WTC11 (cell line): ENCODE results near the gene MIGA2. TPM values are rescaled to one million over a fixed set of nuclear protein-coding genes. Genes with fewer than 3 reads are reported as not detected.

Experiments
- ATAC-seq: fragments of 200-7000 bp; cut with Tn5 transposase; 2 replicates; pipeline ENCODE4 v1.10.0; 2021; ENCODE audit warnings: mild to moderate bottlenecking, moderate library complexity
- CTCF ChIA-PET: fragments of 300-600 bp; sonication (Branson Sonifier 250); formaldehyde crosslinking; loops from one replicate; lab custom pipeline; 2021; ENCODE audit warnings: antibody characterized with exemption; lab: Charles Lee
- POLR2A ChIA-PET: fragments of 350-600 bp; sonication (Branson Sonifier 250); formaldehyde crosslinking; loops from one replicate; lab custom pipeline; 2021; ENCODE audit warnings: antibody characterized with exemption; lab: Charles Lee
- DNase-seq: peaks from one replicate; pipeline ENCODE4 v3.0.0; 2021; ENCODE audit warnings: low spot score
- H3K27ac Mint-ChIP-seq: 2 replicates; pipeline ENCODE4 v1.8.0; 2021; ENCODE audit warnings: mixed read lengths
- H3K27me3 Mint-ChIP-seq: 2 replicates; pipeline ENCODE4 v1.8.0; 2021; ENCODE audit warnings: low read depth, mild to moderate bottlenecking, moderate library complexity, mixed read lengths
- H3K36me3 Mint-ChIP-seq: 2 replicates; pipeline ENCODE4 v1.8.0; 2021; ENCODE audit warnings: mixed read lengths
- H3K4me1 Mint-ChIP-seq: 2 replicates; pipeline ENCODE4 v1.8.0; 2022; ENCODE audit warnings: mixed read lengths
- H3K4me3 Mint-ChIP-seq: 2 replicates; pipeline ENCODE4 v1.8.0; 2021; ENCODE audit warnings: mild to moderate bottlenecking, moderate library complexity, mixed read lengths
- H3K9me3 Mint-ChIP-seq: 2 replicates; pipeline ENCODE4 v1.8.0; 2021; ENCODE audit warnings: mixed read lengths
- CBFB ChIP-seq: sonication (generic); formaldehyde crosslinking; IDR thresholded peaks from 2 replicates; pipeline ENCODE4 v1.8.1; 2022; ENCODE audit warnings: mild to moderate bottlenecking, low read depth, missing genetic modification reagents
- E2F4 ChIP-seq: sonication (generic); formaldehyde crosslinking; IDR thresholded peaks from 2 replicates; pipeline ENCODE4 v1.8.1; 2022; ENCODE audit warnings: low read depth, mild to moderate bottlenecking, moderate library complexity, missing genetic modification reagents, borderline replicate concordance
- FOXJ3 ChIP-seq: sonication (generic); formaldehyde crosslinking; IDR thresholded peaks from 2 replicates; pipeline ENCODE4 v1.9.0; 2021; ENCODE audit warnings: missing genetic modification reagents, mild to moderate bottlenecking, borderline replicate concordance
- FOXP1 ChIP-seq: sonication (generic); formaldehyde crosslinking; IDR thresholded peaks from 2 replicates; pipeline ENCODE4 v1.8.0; 2022; ENCODE audit warnings: missing genetic modification reagents, mild to moderate bottlenecking, moderate library complexity, borderline replicate concordance
- HMGA2 ChIP-seq: fragments of 250-450 bp; sonication (Bioruptor Pico); IDR thresholded peaks from 2 replicates; pipeline ENCODE4 v1.4.0; 2021; ENCODE audit warnings: mild to moderate bottlenecking, moderate library complexity
- NR2C2 ChIP-seq: sonication (generic); formaldehyde crosslinking; IDR thresholded peaks from 2 replicates; pipeline ENCODE4 v1.8.0; 2022; ENCODE audit warnings: mild to moderate bottlenecking, missing genetic modification reagents
- RORB ChIP-seq: fragments of 250-450 bp; sonication (Bioruptor Pico); IDR thresholded peaks from 2 replicates; pipeline ENCODE4 v1.9.0; 2021; ENCODE audit warnings: mild to moderate bottlenecking
- STAT6 ChIP-seq: sonication (generic); formaldehyde crosslinking; conservative IDR thresholded peaks from 2 replicates; pipeline ENCODE4 v1.8.1; 2023; ENCODE audit warnings: mild to moderate bottlenecking, low read depth, missing genetic modification reagents, moderate library complexity
- TEAD1 ChIP-seq: sonication (generic); formaldehyde crosslinking; IDR thresholded peaks from 2 replicates; pipeline ENCODE4 v1.8.0; 2022; ENCODE audit warnings: mild to moderate bottlenecking, missing genetic modification reagents
- ZBTB43 ChIP-seq: sonication (generic); formaldehyde crosslinking; IDR thresholded peaks from 2 replicates; pipeline ENCODE4 v1.8.1; 2023; ENCODE audit warnings: mild to moderate bottlenecking, missing genetic modification reagents
- total RNA-seq: library from RNA; stranded (reverse); gene quantifications from 3 replicates; pipeline ENCODE4 v1.2.3, GENCODE V29; 2021
- TF ChIP-seq, protein P1 (sequence below): sonication (generic); formaldehyde crosslinking; IDR thresholded peaks from 2 replicates; pipeline ENCODE4 v1.8.0; 2022; ENCODE audit warnings: mild to moderate bottlenecking, missing genetic modification reagents
- TF ChIP-seq, protein P2 (sequence below): sonication (generic); formaldehyde crosslinking; IDR thresholded peaks from 2 replicates; pipeline ENCODE4 v1.8.0; 2023; ENCODE audit warnings: mild to moderate bottlenecking, missing genetic modification reagents
- TF ChIP-seq, protein P3 (sequence below): fragments of 250-450 bp; sonication (Bioruptor Pico); IDR thresholded peaks from 2 replicates; pipeline ENCODE4 v2.1.2; 2022; ENCODE audit warnings: mild to moderate bottlenecking, moderate library complexity
- TF ChIP-seq, protein P4 (sequence below): fragments of 200-600 bp; IDR thresholded peaks from 2 replicates; pipeline ENCODE4 v1.8.0; 2022; ENCODE audit warnings: antibody characterized with exemption
- TF ChIP-seq, protein P5 (sequence below): sonication (generic); formaldehyde crosslinking; IDR thresholded peaks from 2 replicates; pipeline ENCODE4 v1.8.1; 2023; ENCODE audit warnings: mild to moderate bottlenecking, missing genetic modification reagents, borderline replicate concordance

MIGA2 gene
- total RNA-seq, 1 experiment from 2014 or later, result 61.7 TPM

GRCh38 chr9:128987805-128988204, 48.6 kb upstream of the MIGA2 start (continued):
- TF ChIP-seq, protein P1, sequence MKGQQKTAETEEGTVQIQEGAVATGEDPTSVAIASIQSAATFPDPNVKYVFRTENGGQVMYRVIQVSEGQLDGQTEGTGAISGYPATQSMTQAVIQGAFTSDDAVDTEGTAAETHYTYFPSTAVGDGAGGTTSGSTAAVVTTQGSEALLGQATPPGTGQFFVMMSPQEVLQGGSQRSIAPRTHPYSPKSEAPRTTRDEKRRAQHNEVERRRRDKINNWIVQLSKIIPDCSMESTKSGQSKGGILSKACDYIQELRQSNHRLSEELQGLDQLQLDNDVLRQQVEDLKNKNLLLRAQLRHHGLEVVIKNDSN, result no peak

DNA sequence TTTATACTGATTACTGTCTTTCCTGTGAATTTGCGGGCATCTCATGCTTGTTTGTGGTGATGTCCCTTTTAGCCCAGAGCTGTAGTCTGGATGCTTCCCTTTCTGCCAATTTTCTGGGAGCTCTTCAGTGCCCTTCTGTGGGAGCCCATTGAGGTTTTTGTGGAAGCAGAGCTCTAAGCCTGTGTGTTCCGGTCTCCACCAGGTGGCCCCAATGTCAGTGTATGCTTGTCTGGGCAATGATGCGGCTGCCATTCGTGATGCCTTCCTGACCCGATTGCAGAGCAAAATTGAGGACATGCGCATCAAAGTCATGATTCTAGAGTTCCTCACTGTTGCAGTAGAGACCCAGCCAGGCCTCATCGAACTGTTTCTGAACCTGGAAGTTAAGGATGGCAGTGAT, 43.4 kb upstream of the MIGA2 start:
- H3K4me3 Mint-ChIP-seq, result no peak overlapping the region
- TF ChIP-seq E2F4 (CRISPR knock-in tag) (no peak), NR2C2 (no peak), RORB (no peak), HMGA2 (CRISPR knock-in tag) (no peak), FOXP1 (CRISPR knock-in tag) (no peak), ZBTB43 (CRISPR knock-in tag) (no peak), TEAD1 (CRISPR knock-in tag) (no peak), CBFB (CRISPR knock-in tag) (no peak), STAT6 (CRISPR knock-in tag) (no peak), FOXJ3 (CRISPR knock-in tag) (no peak)
- TF ChIP-seq, protein P2, sequence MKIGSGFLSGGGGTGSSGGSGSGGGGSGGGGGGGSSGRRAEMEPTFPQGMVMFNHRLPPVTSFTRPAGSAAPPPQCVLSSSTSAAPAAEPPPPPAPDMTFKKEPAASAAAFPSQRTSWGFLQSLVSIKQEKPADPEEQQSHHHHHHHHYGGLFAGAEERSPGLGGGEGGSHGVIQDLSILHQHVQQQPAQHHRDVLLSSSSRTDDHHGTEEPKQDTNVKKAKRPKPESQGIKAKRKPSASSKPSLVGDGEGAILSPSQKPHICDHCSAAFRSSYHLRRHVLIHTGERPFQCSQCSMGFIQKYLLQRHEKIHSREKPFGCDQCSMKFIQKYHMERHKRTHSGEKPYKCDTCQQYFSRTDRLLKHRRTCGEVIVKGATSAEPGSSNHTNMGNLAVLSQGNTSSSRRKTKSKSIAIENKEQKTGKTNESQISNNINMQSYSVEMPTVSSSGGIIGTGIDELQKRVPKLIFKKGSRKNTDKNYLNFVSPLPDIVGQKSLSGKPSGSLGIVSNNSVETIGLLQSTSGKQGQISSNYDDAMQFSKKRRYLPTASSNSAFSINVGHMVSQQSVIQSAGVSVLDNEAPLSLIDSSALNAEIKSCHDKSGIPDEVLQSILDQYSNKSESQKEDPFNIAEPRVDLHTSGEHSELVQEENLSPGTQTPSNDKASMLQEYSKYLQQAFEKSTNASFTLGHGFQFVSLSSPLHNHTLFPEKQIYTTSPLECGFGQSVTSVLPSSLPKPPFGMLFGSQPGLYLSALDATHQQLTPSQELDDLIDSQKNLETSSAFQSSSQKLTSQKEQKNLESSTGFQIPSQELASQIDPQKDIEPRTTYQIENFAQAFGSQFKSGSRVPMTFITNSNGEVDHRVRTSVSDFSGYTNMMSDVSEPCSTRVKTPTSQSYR (CRISPR knock-in tag), result no peak
- TF ChIP-seq, protein P3, sequence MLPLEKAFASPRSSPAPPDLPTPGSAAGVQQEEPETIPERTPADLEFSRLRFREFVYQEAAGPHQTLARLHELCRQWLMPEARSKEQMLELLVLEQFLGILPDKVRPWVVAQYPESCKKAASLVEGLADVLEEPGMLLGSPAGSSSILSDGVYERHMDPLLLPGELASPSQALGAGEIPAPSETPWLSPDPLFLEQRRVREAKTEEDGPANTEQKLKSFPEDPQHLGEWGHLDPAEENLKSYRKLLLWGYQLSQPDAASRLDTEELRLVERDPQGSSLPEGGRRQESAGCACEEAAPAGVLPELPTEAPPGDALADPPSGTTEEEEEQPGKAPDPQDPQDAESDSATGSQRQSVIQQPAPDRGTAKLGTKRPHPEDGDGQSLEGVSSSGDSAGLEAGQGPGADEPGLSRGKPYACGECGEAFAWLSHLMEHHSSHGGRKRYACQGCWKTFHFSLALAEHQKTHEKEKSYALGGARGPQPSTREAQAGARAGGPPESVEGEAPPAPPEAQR (CRISPR knock-in tag), result no peak
- TF ChIP-seq, protein P4, sequence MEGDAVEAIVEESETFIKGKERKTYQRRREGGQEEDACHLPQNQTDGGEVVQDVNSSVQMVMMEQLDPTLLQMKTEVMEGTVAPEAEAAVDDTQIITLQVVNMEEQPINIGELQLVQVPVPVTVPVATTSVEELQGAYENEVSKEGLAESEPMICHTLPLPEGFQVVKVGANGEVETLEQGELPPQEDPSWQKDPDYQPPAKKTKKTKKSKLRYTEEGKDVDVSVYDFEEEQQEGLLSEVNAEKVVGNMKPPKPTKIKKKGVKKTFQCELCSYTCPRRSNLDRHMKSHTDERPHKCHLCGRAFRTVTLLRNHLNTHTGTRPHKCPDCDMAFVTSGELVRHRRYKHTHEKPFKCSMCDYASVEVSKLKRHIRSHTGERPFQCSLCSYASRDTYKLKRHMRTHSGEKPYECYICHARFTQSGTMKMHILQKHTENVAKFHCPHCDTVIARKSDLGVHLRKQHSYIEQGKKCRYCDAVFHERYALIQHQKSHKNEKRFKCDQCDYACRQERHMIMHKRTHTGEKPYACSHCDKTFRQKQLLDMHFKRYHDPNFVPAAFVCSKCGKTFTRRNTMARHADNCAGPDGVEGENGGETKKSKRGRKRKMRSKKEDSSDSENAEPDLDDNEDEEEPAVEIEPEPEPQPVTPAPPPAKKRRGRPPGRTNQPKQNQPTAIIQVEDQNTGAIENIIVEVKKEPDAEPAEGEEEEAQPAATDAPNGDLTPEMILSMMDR, result no peak
- TF ChIP-seq, protein P5, sequence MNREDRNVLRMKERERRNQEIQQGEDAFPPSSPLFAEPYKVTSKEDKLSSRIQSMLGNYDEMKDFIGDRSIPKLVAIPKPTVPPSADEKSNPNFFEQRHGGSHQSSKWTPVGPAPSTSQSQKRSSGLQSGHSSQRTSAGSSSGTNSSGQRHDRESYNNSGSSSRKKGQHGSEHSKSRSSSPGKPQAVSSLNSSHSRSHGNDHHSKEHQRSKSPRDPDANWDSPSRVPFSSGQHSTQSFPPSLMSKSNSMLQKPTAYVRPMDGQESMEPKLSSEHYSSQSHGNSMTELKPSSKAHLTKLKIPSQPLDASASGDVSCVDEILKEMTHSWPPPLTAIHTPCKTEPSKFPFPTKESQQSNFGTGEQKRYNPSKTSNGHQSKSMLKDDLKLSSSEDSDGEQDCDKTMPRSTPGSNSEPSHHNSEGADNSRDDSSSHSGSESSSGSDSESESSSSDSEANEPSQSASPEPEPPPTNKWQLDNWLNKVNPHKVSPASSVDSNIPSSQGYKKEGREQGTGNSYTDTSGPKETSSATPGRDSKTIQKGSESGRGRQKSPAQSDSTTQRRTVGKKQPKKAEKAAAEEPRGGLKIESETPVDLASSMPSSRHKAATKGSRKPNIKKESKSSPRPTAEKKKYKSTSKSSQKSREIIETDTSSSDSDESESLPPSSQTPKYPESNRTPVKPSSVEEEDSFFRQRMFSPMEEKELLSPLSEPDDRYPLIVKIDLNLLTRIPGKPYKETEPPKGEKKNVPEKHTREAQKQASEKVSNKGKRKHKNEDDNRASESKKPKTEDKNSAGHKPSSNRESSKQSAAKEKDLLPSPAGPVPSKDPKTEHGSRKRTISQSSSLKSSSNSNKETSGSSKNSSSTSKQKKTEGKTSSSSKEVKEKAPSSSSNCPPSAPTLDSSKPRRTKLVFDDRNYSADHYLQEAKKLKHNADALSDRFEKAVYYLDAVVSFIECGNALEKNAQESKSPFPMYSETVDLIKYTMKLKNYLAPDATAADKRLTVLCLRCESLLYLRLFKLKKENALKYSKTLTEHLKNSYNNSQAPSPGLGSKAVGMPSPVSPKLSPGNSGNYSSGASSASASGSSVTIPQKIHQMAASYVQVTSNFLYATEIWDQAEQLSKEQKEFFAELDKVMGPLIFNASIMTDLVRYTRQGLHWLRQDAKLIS (CRISPR knock-in tag), result no peak
- H3K9me3 Mint-ChIP-seq, result no peaks in the 10 kb centered on the region

More for the DNA sequence above, 43.4 kb upstream of the MIGA2 start:
- H3K36me3 Mint-ChIP-seq, result peaks cover 62% of the 10 kb centered on the region
- H3K27ac Mint-ChIP-seq, result no peak overlapping the region
- peak; percentile 78 for ATAC-seq
- no peaks in the 10 kb centered on the region for H3K27me3 Mint-ChIP-seq
- POLR2A ChIA-PET, result no interaction called here
- CTCF ChIA-PET, result interaction anchor here (0.6 to 1.5 kb wide), 15 partner anchors 9 to 631 kb away, joined by 3 to 10 read pairs (median 3); partner anchors contain the start of genes ENDOG, MIGA2, SH3GLB2 and SPOUT1
- peak; percentile 48 for DNase-seq
- no peaks in the 10 kb centered on the region for H3K4me1 Mint-ChIP-seq
